Neural cell (in vitro differentiated cells): ENCODE measurements around the gene TGIF2. TPM values are rescaled to one million over a fixed set of nuclear protein-coding genes. Genes with fewer than 3 reads are reported as not detected.

ENCODE experiments used
- H2AFZ ChIP-seq: fragments of 200-600, 300-800 bp; sonication (generic), shearing (Covaris generic); 2 replicates; pipeline ENCODE4 v1.6.0; 2014; ENCODE audit warnings: low read depth, mild to moderate bottlenecking, antibody characterized with exemption, low read length, moderate library complexity
- H3F3A ChIP-seq: fragments of 200-600 bp; shearing (Covaris generic); 2 replicates; pipeline ENCODE4 v1.6.1; 2016; ENCODE audit warnings: mild to moderate bottlenecking, moderate library complexity, mixed read lengths, antibody characterized with exemption, low read length; ENCODE audit not compliant: insufficient read depth, poor library complexity, severe bottlenecking
- H3K27ac ChIP-seq: fragments of 200-600, 300-800 bp; sonication (generic), shearing (Covaris generic); 2 replicates; pipeline ENCODE4 v1.5.1; 2014; ENCODE audit warnings: mild to moderate bottlenecking, low read length, moderate library complexity
- H3K27me3 ChIP-seq: fragments of 300-800, 200-600 bp; sonication (generic), shearing (Covaris generic); 2 replicates; pipeline ENCODE4 v1.6.0; 2014; ENCODE audit warnings: mild to moderate bottlenecking, low read depth, low read length, moderate library complexity; ENCODE audit not compliant: insufficient read depth
- H3K36me3 ChIP-seq: fragments of 300-800, 200-600 bp; sonication (generic), shearing (Covaris generic); 2 replicates; pipeline ENCODE4 v1.5.1; 2014; ENCODE audit warnings: mild to moderate bottlenecking, antibody characterized with exemption, low read length, moderate library complexity; ENCODE audit not compliant: insufficient read depth
- H3K4me2 ChIP-seq: fragments of 300-800, 200-600 bp; sonication (generic), shearing (Covaris generic); 2 replicates; pipeline ENCODE4 v1.6.0; 2014; ENCODE audit warnings: mild to moderate bottlenecking, low read length
- H3K4me3 ChIP-seq: fragments of 300-800, 200-600 bp; sonication (generic), shearing (Covaris generic); 2 replicates; pipeline ENCODE4 v1.5.1; 2014; ENCODE audit warnings: mild to moderate bottlenecking, low read length, moderate library complexity
- H3K79me2 ChIP-seq: fragments of 200-600 bp; shearing (Covaris generic); replicated peaks from 2 replicates; pipeline ENCODE4 v1.6.0; 2014; ENCODE audit warnings: mild to moderate bottlenecking, low read length, moderate library complexity; ENCODE audit not compliant: insufficient read depth
- H3K9ac ChIP-seq: fragments of 300-800, 200-600 bp; sonication (generic), shearing (Covaris generic); 2 replicates; pipeline ENCODE4 v1.6.1; 2016; ENCODE audit warnings: mild to moderate bottlenecking, low read length, mixed read lengths
- H3K9me2 ChIP-seq: fragments of 200-600 bp; shearing (Covaris generic); 2 replicates; pipeline ENCODE4 v1.6.1; 2016; ENCODE audit warnings: mild to moderate bottlenecking, low read length, mixed read lengths; ENCODE audit not compliant: insufficient read depth
- H3K9me3 ChIP-seq: fragments of 200-600, 300-800 bp; sonication (generic), shearing (Covaris generic); 2 replicates; pipeline ENCODE4 v1.6.1; 2016; ENCODE audit warnings: mild to moderate bottlenecking, mixed run types, low read length, moderate library complexity, mixed read lengths
- H4K20me1 ChIP-seq: fragments of 200-600 bp; shearing (Covaris generic); 2 replicates; pipeline ENCODE4 v1.6.1; 2016; ENCODE audit warnings: mild to moderate bottlenecking, mixed run types; ENCODE audit not compliant: insufficient read depth
- EP300 ChIP-seq: fragments of 450-650 bp; conservative IDR thresholded peaks from 2 replicates; pipeline ENCODE4 v1.6.1; 2014; ENCODE audit warnings: antibody characterized with exemption, mild to moderate bottlenecking, moderate library complexity; ENCODE audit not compliant: poor library complexity, severe bottlenecking
- EZH2 ChIP-seq: fragments of 200-600, 300-800 bp; shearing (Covaris generic), sonication (generic); IDR thresholded peaks from 2 replicates; pipeline ENCODE4 v1.6.1; 2014; ENCODE audit warnings: antibody characterized with exemption, low read length, borderline replicate concordance, mild to moderate bottlenecking; ENCODE audit not compliant: insufficient read depth, poor library complexity, severe bottlenecking
- MXI1 ChIP-seq: fragments of 450-650 bp; conservative IDR thresholded peaks from 2 replicates; pipeline ENCODE4 v1.6.1; 2014; ENCODE audit warnings: antibody characterized with exemption, mild to moderate bottlenecking; ENCODE audit not compliant: poor library complexity, severe bottlenecking
- POLR2AphosphoS5 ChIP-seq: IDR thresholded peaks from 2 replicates; pipeline ENCODE4 v1.6.1; 2012
- RAD21 ChIP-seq: fragments of 450-650 bp; conservative IDR thresholded peaks from 2 replicates; pipeline ENCODE4 v1.6.1; 2014; ENCODE audit warnings: antibody characterized with exemption, mild to moderate bottlenecking, moderate library complexity
- SMC3 ChIP-seq: fragments of 450-650 bp; conservative IDR thresholded peaks from 2 replicates; pipeline ENCODE4 v1.6.1; 2014; ENCODE audit warnings: antibody characterized with exemption, mild to moderate bottlenecking, moderate library complexity; ENCODE audit not compliant: poor library complexity
- TAF1 ChIP-seq: IDR thresholded peaks from 2 replicates; pipeline ENCODE4 v1.6.1; 2012; ENCODE audit warnings: low read depth
- polyA plus RNA-seq: library from polyadenylated mRNA; depleted of rRNA; stranded (reverse); fragments of >200 nt; gene quantifications from 2 replicates; pipeline ENCODE4 v1.2.3, GENCODE V29; 2014
- TF ChIP-seq, protein P1 (sequence below): IDR thresholded peaks from 2 replicates; pipeline ENCODE4 v1.6.1; 2012; ENCODE audit warnings: borderline replicate concordance
- TF ChIP-seq, protein P2 (sequence below): fragments of 450-650 bp; IDR thresholded peaks from 2 replicates; pipeline ENCODE4 v1.5.1; 2014; ENCODE audit warnings: antibody characterized with exemption, mild to moderate bottlenecking, moderate library complexity; ENCODE audit not compliant: poor library complexity, severe bottlenecking

The TGIF2 gene
- polyA plus RNA-seq, 1 donor from 2014 or later: 3.3 TPM

DNA sequence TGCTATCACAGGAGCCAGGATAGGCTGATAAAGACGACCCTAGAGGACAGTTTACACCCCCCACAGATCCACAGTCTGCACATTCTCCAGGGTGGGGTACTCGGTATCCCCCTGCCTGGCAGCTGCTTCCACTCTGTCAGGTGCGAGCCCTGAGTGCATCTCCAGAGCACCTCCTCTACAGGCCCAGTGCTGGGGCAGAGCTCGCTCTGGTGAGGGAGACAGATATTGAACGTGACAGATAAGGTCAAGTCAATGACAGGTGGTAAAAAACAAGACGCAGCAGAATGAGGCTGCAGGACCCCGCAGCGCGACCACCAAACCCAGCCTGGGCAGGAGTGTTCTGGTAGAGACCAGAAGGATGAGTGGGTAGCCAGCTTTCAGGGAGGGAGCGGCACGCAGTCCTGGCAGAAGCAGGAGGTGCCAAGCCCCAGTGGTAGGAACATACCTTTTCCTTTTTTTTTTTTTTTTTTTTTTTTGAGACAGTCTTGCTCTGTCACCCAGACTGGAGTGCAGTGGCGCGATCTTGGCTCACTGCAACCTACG lies 44.5 kb upstream of the TGIF2 start:
- Histone ChIP-seq H3K9me2 (no peaks in the 10 kb centered on the region), H3K4me3 (no peak overlapping the region), H3K9me3 (no peaks in the 10 kb centered on the region), H3K36me3 (no peaks in the 10 kb centered on the region), H4K20me1 (no peaks in the 10 kb centered on the region), H3K27ac (no peak overlapping the region), H3F3A (no peaks in the 10 kb centered on the region), H3K27me3 (no peaks in the 10 kb centered on the region), H2AFZ (no peak overlapping the region), H3K9ac (no peak overlapping the region), H3K79me2 (no peaks in the 10 kb centered on the region), H3K4me2 (no peak overlapping the region)
- TF ChIP-seq RAD21: no peak
- TF ChIP-seq, protein P1, sequence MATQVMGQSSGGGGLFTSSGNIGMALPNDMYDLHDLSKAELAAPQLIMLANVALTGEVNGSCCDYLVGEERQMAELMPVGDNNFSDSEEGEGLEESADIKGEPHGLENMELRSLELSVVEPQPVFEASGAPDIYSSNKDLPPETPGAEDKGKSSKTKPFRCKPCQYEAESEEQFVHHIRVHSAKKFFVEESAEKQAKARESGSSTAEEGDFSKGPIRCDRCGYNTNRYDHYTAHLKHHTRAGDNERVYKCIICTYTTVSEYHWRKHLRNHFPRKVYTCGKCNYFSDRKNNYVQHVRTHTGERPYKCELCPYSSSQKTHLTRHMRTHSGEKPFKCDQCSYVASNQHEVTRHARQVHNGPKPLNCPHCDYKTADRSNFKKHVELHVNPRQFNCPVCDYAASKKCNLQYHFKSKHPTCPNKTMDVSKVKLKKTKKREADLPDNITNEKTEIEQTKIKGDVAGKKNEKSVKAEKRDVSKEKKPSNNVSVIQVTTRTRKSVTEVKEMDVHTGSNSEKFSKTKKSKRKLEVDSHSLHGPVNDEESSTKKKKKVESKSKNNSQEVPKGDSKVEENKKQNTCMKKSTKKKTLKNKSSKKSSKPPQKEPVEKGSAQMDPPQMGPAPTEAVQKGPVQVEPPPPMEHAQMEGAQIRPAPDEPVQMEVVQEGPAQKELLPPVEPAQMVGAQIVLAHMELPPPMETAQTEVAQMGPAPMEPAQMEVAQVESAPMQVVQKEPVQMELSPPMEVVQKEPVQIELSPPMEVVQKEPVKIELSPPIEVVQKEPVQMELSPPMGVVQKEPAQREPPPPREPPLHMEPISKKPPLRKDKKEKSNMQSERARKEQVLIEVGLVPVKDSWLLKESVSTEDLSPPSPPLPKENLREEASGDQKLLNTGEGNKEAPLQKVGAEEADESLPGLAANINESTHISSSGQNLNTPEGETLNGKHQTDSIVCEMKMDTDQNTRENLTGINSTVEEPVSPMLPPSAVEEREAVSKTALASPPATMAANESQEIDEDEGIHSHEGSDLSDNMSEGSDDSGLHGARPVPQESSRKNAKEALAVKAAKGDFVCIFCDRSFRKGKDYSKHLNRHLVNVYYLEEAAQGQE: no peak
- no peak for TF ChIP-seq EZH2
- TF ChIP-seq, protein P2, sequence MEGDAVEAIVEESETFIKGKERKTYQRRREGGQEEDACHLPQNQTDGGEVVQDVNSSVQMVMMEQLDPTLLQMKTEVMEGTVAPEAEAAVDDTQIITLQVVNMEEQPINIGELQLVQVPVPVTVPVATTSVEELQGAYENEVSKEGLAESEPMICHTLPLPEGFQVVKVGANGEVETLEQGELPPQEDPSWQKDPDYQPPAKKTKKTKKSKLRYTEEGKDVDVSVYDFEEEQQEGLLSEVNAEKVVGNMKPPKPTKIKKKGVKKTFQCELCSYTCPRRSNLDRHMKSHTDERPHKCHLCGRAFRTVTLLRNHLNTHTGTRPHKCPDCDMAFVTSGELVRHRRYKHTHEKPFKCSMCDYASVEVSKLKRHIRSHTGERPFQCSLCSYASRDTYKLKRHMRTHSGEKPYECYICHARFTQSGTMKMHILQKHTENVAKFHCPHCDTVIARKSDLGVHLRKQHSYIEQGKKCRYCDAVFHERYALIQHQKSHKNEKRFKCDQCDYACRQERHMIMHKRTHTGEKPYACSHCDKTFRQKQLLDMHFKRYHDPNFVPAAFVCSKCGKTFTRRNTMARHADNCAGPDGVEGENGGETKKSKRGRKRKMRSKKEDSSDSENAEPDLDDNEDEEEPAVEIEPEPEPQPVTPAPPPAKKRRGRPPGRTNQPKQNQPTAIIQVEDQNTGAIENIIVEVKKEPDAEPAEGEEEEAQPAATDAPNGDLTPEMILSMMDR: no peak
- TF ChIP-seq EP300: no peak
- TF ChIP-seq TAF1: no peak
- no peak for TF ChIP-seq MXI1
- TF ChIP-seq SMC3: no peak
- no peak for TF ChIP-seq POLR2AphosphoS5

DNA sequence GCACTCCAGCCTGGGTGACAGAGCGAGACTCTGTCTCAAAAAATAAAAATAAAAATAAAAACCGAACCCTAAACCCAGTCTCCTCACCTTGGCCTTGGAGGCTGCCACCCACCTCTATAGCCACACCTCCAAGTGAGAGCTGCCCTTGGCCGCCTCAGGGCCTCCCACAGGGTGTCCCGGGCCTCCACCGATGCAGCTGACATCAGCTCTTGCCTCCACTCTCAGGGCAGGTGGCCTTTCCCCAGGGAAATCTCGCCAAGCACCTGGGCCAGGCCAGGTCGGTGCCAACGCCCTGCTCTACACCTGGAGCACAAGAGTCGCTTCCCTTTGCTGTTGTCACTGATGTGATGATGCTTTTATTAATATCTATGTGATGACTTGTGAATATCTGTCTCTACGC lies 41.0 kb upstream of the TGIF2 start:
- Histone ChIP-seq H3K9me3 (no peaks in the 10 kb centered on the region), H3K9ac (no peak overlapping the region), H3K27ac (no peak overlapping the region), H3K4me2 (no peak overlapping the region), H2AFZ (no peak overlapping the region), H4K20me1 (no peaks in the 10 kb centered on the region), H3K27me3 (no peaks in the 10 kb centered on the region), H3K36me3 (no peaks in the 10 kb centered on the region), H3K4me3 (no peak overlapping the region), H3K9me2 (no peaks in the 10 kb centered on the region), H3K79me2 (no peaks in the 10 kb centered on the region), H3F3A (no peaks in the 10 kb centered on the region)
- TF ChIP-seq, protein P1: no peak
